Keratinocyte (primary cell): ENCODE measurements around the gene SMAD6. TPM values are rescaled to one million over a fixed set of nuclear protein-coding genes. Genes with fewer than 3 reads are reported as not detected.

Experiments
- DNase-seq: peaks from one replicate; pipeline ENCODE4 v3.0.0-alpha.2; 2011; ENCODE audit warnings: low read depth, missing footprints, low spot score
- FAIRE-seq: peaks from 2 replicates; lab custom pipeline; 2011; peaks lifted over from hg19 to GRCh38; lab: Jason Lieb, UNC
- H2AFZ ChIP-seq: 2 replicates; pipeline ENCODE4 v1.6.0; 2012; ENCODE audit warnings: low read length, control low read depth, inconsistent platforms; ENCODE audit not compliant: control insufficient read depth
- H3K27ac ChIP-seq: 2 replicates; pipeline ENCODE4 v1.5.1; 2011; ENCODE audit warnings: low read length; ENCODE audit not compliant: control insufficient read depth, insufficient read depth
- H3K27me3 ChIP-seq: 3 replicates; pipeline ENCODE4 v1.6.0; 2011; ENCODE audit warnings: low read length; ENCODE audit not compliant: control insufficient read depth, insufficient read depth; ENCODE audit errors: extremely low read depth
- H3K36me3 ChIP-seq, 2 experiments: 2 replicates in 1 of 2; 3 replicates in 1 of 2; pipeline ENCODE4 v1.5.1; 2011; ENCODE audit warnings: low read length in 2 of 2, mild to moderate bottlenecking in 1 of 2; ENCODE audit not compliant: control insufficient read depth in 2 of 2, insufficient read depth in 2 of 2; ENCODE audit errors: extremely low read depth in 1 of 2
- H3K4me1 ChIP-seq: 3 replicates; pipeline ENCODE4 v1.5.1; 2011; ENCODE audit warnings: low read length; ENCODE audit not compliant: control insufficient read depth, insufficient read depth; ENCODE audit errors: extremely low read depth
- H3K4me2 ChIP-seq: 3 replicates; pipeline ENCODE4 v1.6.0; 2011; ENCODE audit warnings: low read depth, low read length; ENCODE audit not compliant: control insufficient read depth, insufficient read depth; ENCODE audit errors: extremely low read depth
- H3K4me3 ChIP-seq, 3 experiments: fragments of 200-600 bp in 1 of 3; sonication (generic) in 1 of 3; 2 replicates in 2 of 3; 3 replicates in 1 of 3; pipeline ENCODE4 v1.5.1; 2011 to 2016; ENCODE audit warnings: low read length in 3 of 3, mild to moderate bottlenecking in 3 of 3, control low read depth in 2 of 3, inconsistent platforms in 1 of 3, low read depth in 1 of 3, mixed read lengths in 1 of 3, mixed run types in 1 of 3, moderate library complexity in 1 of 3; ENCODE audit not compliant: control insufficient read depth in 2 of 3, insufficient read depth in 2 of 3; ENCODE audit errors: extremely low read depth in 1 of 3
- H3K79me2 ChIP-seq: 2 replicates; pipeline ENCODE4 v1.6.0; 2012; ENCODE audit warnings: low read length; ENCODE audit not compliant: control insufficient read depth, insufficient read depth
- H3K9ac ChIP-seq: 3 replicates; pipeline ENCODE4 v1.6.0; 2011; ENCODE audit warnings: low read length; ENCODE audit not compliant: control insufficient read depth, insufficient read depth; ENCODE audit errors: extremely low read depth
- H3K9me1 ChIP-seq: 3 replicates; pipeline ENCODE4 v1.6.0; 2011; ENCODE audit warnings: low read length; ENCODE audit not compliant: control insufficient read depth, insufficient read depth; ENCODE audit errors: extremely low read depth
- H3K9me3 ChIP-seq: 2 replicates; pipeline ENCODE4 v1.5.1; 2012; ENCODE audit warnings: low read depth, low read length; ENCODE audit not compliant: control insufficient read depth
- H4K20me1 ChIP-seq: 3 replicates; pipeline ENCODE4 v1.6.0; 2011; ENCODE audit warnings: low read length; ENCODE audit not compliant: control insufficient read depth, insufficient read depth; ENCODE audit errors: extremely low read depth
- CTCF ChIP-seq, 3 experiments: IDR thresholded peaks in 1 of 3; conservative IDR thresholded peaks in 1 of 3; optimal IDR thresholded peaks in 1 of 3; 2 replicates in 2 of 3; 3 replicates in 1 of 3; pipeline versions ENCODE3 to v1.5.1; 2011; ENCODE audit warnings: low read length in 3 of 3, mild to moderate bottlenecking in 3 of 3, moderate library complexity in 2 of 3, control low read depth in 1 of 3, inconsistent platforms in 1 of 3; ENCODE audit not compliant: insufficient read depth in 2 of 3; ENCODE audit errors: extremely low read depth in 1 of 3
- EZH2 ChIP-seq: IDR thresholded peaks from one replicate; pipeline ENCODE4 v1.6.1; 2012; ENCODE audit warnings: inconsistent platforms, mild to moderate bottlenecking, low read length, moderate library complexity
- dilution Hi-C: fragments of 300-500 bp; cut with MboI; formaldehyde crosslinking; loops from one replicate; pipeline ENCODE4 v1.7.0; 2020; ENCODE audit warnings: low sequenced_read_pairs; ENCODE audit not compliant: extremely low pct_ligation_motif_present
- polyA plus RNA-seq, 5 experiments: library from polyadenylated mRNA; depleted of rRNA in 3 of 5; stranded (reverse) in 3 of 5; stranded (forward) in 1 of 5; unstranded in 1 of 5; fragments of >200 nt; gene quantifications; 1 replicate in 1 of 5; 2 replicates in 3 of 5; 3 replicates in 1 of 5; pipeline versions ENCODE4 v1.2.1 to v1.2.3, GENCODE V29; 2011 to 2012; ENCODE audit warnings: missing spikeins in 2 of 5, low read depth in 1 of 5, low replicate concordance in 1 of 5

Gene SMAD6
- polyA plus RNA-seq, 1 donor (not counting 4 experiments of a cell fraction or from before 2014, with no cell fraction given): 0.03 TPM

- Histone ChIP-seq H3K4me2 (no peak overlapping the region), H3K36me3 (no peaks in the 10 kb centered on the region), H4K20me1 (no peaks in the 10 kb centered on the region), H3K9me3 (no peaks in the 10 kb centered on the region), H3K27me3 (peaks cover 27% of the 10 kb centered on the region), H3K9ac (no peak overlapping the region), H3K4me1 (no peaks in the 10 kb centered on the region), H3K9me1 (no peaks in the 10 kb centered on the region), H2AFZ (no peak overlapping the region), H3K4me3 (no peak overlapping the region), H3K79me2 (no peaks in the 10 kb centered on the region), H3K27ac (no peak overlapping the region)
- TF ChIP-seq CTCF (optimal IDR thresholded peaks at IDR 0.05 in 1 of 3, IDR thresholded peaks at IDR 0.05 in 1 of 3, conservative IDR thresholded peaks at IDR 0.05 in 1 of 3; ENCODE audit: extremely low read depth in 1 of 3, insufficient read depth in 2 of 3, low read length in 3 of 3) (no peak), EZH2 (no peak)
- dilution Hi-C loops: no loop called here
- DNase-seq: no peak
- no peak for FAIRE-seq
Measured at GRCh38 chr15:66721501-66721937, 19.5 kb downstream of the SMAD6 start.

GRCh38 chr15:66721954-66722353, 19.9 kb downstream of the SMAD6 start:
- Histone ChIP-seq H3K4me3 (no peak overlapping the region), H4K20me1 (no peaks in the 10 kb centered on the region), H3K4me1 (no peaks in the 10 kb centered on the region), H2AFZ (no peak overlapping the region), H3K9me3 (no peaks in the 10 kb centered on the region), H3K9me1 (no peaks in the 10 kb centered on the region), H3K27me3 (peaks cover 26% of the 10 kb centered on the region), H3K36me3 (no peaks in the 10 kb centered on the region), H3K9ac (no peak overlapping the region), H3K27ac (no peak overlapping the region), H3K79me2 (no peaks in the 10 kb centered on the region), H3K4me2 (no peak overlapping the region)
- DNase-seq (no peak), FAIRE-seq (no peak)
- dilution Hi-C loops: no loop called here
- no peak for TF ChIP-seq EZH2
- no peak for TF ChIP-seq CTCF (optimal IDR thresholded peaks at IDR 0.05 in 1 of 3, IDR thresholded peaks at IDR 0.05 in 1 of 3, conservative IDR thresholded peaks at IDR 0.05 in 1 of 3; ENCODE audit: extremely low read depth in 1 of 3, insufficient read depth in 2 of 3, low read length in 3 of 3)
